GM12878 (cell line): ENCODE data around the gene TMEM238L. TPM values are rescaled to one million over a fixed set of nuclear protein-coding genes. Genes with fewer than 3 reads are reported as not detected.

ENCODE experiments used
- ATAC-seq: fragments of 200-7000 bp; cut with Tn5 transposase; 3 replicates; pipeline ENCODE4 v1.9.1; 2020; ENCODE audit warnings: mild to moderate bottlenecking, moderate library complexity
- BruUV-seq: library from RNA; stranded (reverse); fragments of 400-500 nt; replicated peaks from 2 replicates; lab custom pipeline; 2021; lab: Mats Ljungman, UMichigan
- CTCF ChIA-PET: fragments of 300-600 bp; sonication (Branson Sonifier 250); formaldehyde crosslinking; extraction: SDS; loops from one replicate; lab custom pipeline; 2021; ENCODE audit warnings: inconsistent platforms; lab: Yijun Ruan, JAX
- POLR2A ChIA-PET: fragments of 350-600 bp; formaldehyde crosslinking; extraction: SDS; loops from one replicate; lab custom pipeline; 2021; ENCODE audit warnings: inconsistent platforms; lab: Charles Lee
- RAD21 ChIA-PET: fragments of 300-600 bp; sonication (Branson Sonifier 250); formaldehyde crosslinking; loops from one replicate; lab custom pipeline; 2023; ENCODE audit warnings: antibody characterized with exemption; ENCODE audit not compliant: unreplicated experiment; lab: Charles Lee
- SMC1A ChIA-PET: fragments of 300-600 bp; sonication (Branson Sonifier 250); formaldehyde crosslinking; loops from one replicate; lab custom pipeline; 2023; ENCODE audit not compliant: unreplicated experiment, uncharacterized antibody; lab: Charles Lee
- DNase-seq: peaks from one replicate; pipeline ENCODE4 v3.0.0-alpha.2; 2011; ENCODE audit warnings: low read depth, low spot score
- FAIRE-seq: peaks from 3 replicates; lab custom pipeline; 2011; peaks lifted over from hg19 to GRCh38; lab: Jason Lieb, UNC
- H2AFZ ChIP-seq: 2 replicates; pipeline ENCODE4 v1.6.0; 2011; ENCODE audit warnings: low read depth, low read length, control low read depth; ENCODE audit not compliant: control insufficient read depth
- H3K27ac ChIP-seq: 2 replicates; pipeline ENCODE4 v1.5.1; 2011; ENCODE audit warnings: control low read depth; ENCODE audit not compliant: control insufficient read depth, insufficient read depth
- H3K27me3 ChIP-seq, 2 experiments: replicated peaks in 1 of 2; 2 replicates each; pipeline versions ENCODE4 v1.6.0 to v1.6.1; 2011; ENCODE audit warnings: low read length in 1 of 2; ENCODE audit not compliant: control insufficient read depth in 2 of 2, insufficient read depth in 2 of 2
- H3K36me3 ChIP-seq, 2 experiments: 2 replicates each; pipeline ENCODE4 v1.5.1; 2011; ENCODE audit warnings: low read length in 1 of 2; ENCODE audit not compliant: control insufficient read depth in 2 of 2, insufficient read depth in 2 of 2
- H3K4me1 ChIP-seq: 2 replicates; pipeline ENCODE4 v1.6.1; 2011; ENCODE audit warnings: mild to moderate bottlenecking, low read length, moderate library complexity, mixed read lengths; ENCODE audit not compliant: control insufficient read depth, insufficient read depth
- H3K4me2 ChIP-seq: 2 replicates; pipeline ENCODE4 v1.6.0; 2011; ENCODE audit warnings: control low read depth; ENCODE audit not compliant: control insufficient read depth, insufficient read depth
- H3K4me3 ChIP-seq: fragments of 200-600 bp; sonication (generic); 2 replicates; pipeline ENCODE4 v1.5.1; 2016
- H3K79me2 ChIP-seq: 2 replicates; pipeline ENCODE4 v1.6.0; 2011; ENCODE audit warnings: low read length; ENCODE audit not compliant: control insufficient read depth, insufficient read depth
- H3K9ac ChIP-seq: 2 replicates; pipeline ENCODE4 v1.8.0; 2011; ENCODE audit warnings: low read length, control low read depth, mixed read lengths; ENCODE audit not compliant: control insufficient read depth, insufficient read depth
- H3K9me3 ChIP-seq: replicated peaks from 3 replicates; pipeline ENCODE4 v1.5.1; 2011; ENCODE audit warnings: mild to moderate bottlenecking, low read length; ENCODE audit not compliant: control insufficient read depth, insufficient read depth
- H4K20me1 ChIP-seq: 2 replicates; pipeline ENCODE4 v1.6.0; 2011; ENCODE audit not compliant: control insufficient read depth, insufficient read depth
- BCL11A ChIP-seq: IDR thresholded peaks from 2 replicates; pipeline ENCODE4 v1.6.1; 2011; ENCODE audit warnings: low read depth, low read length
- E4F1 ChIP-seq: fragments of 450-650 bp; IDR thresholded peaks from 2 replicates; pipeline ENCODE4 v1.6.1; 2018; ENCODE audit warnings: borderline replicate concordance, mild to moderate bottlenecking; ENCODE audit not compliant: partially characterized antibody
- JUND ChIP-seq: IDR thresholded peaks from 2 replicates; pipeline ENCODE4 v1.6.1; 2012; ENCODE audit warnings: low read depth, mild to moderate bottlenecking, low read length, improper control_type of control experiment, moderate library complexity
- LARP7 ChIP-seq: fragments of 450-650 bp; IDR thresholded peaks from 2 replicates; pipeline ENCODE4 v1.6.1; 2017; ENCODE audit warnings: mild to moderate bottlenecking
- NFYA ChIP-seq: IDR thresholded peaks from 2 replicates; pipeline ENCODE4 v1.6.1; 2011; ENCODE audit warnings: low read depth, mild to moderate bottlenecking, low read length, improper control_type of control experiment, borderline replicate concordance
- RCOR1 ChIP-seq: conservative IDR thresholded peaks from 2 replicates; pipeline ENCODE4 v1.6.1; 2012; ENCODE audit warnings: low read depth, low read length, improper control_type of control experiment
- SKIL ChIP-seq: fragments of 450-650 bp; IDR thresholded peaks from 2 replicates; pipeline ENCODE4 v1.6.1; 2017; ENCODE audit warnings: mild to moderate bottlenecking, low read depth, inconsistent platforms; ENCODE audit not compliant: poor library complexity, severe bottlenecking
- SMAD5 ChIP-seq: IDR thresholded peaks from 2 replicates; pipeline ENCODE4 v1.6.1; 2016; ENCODE audit warnings: antibody characterized with exemption, low read depth
- ZNF592 ChIP-seq: fragments of 450-650 bp; IDR thresholded peaks from 2 replicates; pipeline ENCODE4 v1.6.1; 2017; ENCODE audit warnings: mild to moderate bottlenecking, moderate library complexity
- WGBS: methylation state at CpG from one replicate; pipeline ENCODE4 v1.1.6; 2016; ENCODE audit warnings: low lambda C conversion rate; ENCODE audit not compliant: insufficient replicate concordance, insufficient coverage; ENCODE audit errors: missing lambda C conversion rate; 5-methylcytosine and 5-hydroxymethylcytosine counted together
- in situ Hi-C: fragments of 300-500 bp; cut with MboI; formaldehyde crosslinking; loops from 9 replicates; pipeline ENCODE4 v1.14.3; 2018; ENCODE audit warnings: mixed read lengths
- intact Hi-C: fragments of 100-400 bp; cut with micrococcal nuclease; formaldehyde crosslinking; loops from one replicate; pipeline ENCODE4 v1.14.2; 2022; ENCODE audit not compliant: unreplicated experiment
- polyA plus RNA-seq, 11 experiments: library from polyadenylated mRNA; depleted of rRNA in 4 of 11; unstranded in 6 of 11; stranded (reverse) in 5 of 11; fragments of >200 nt; fragmentation: Nextera tagmentation in 4 of 11; fragmentation: Illumina TruSeq in 1 of 11; extraction: Ambion mirVana in 4 of 11; extraction: Trizol in 1 of 11; gene quantifications; 1 replicate in 1 of 11; 2 replicates in 10 of 11; pipeline versions ENCODE4 v1.2.1 to v1.2.3, GENCODE V29; 2011 to 2016; ENCODE audit warnings: inconsistent platforms in 2 of 11, missing spikeins in 2 of 11, low read depth in 1 of 11
- total RNA-seq, 4 experiments: library from RNA; depleted of rRNA in 3 of 4; stranded (reverse); fragments of >200 nt in 3 of 4; fragmentation: Illumina TruSeq in 1 of 4; extraction: Trizol in 1 of 4; gene quantifications; 2 replicates each; pipeline versions ENCODE4 v1.2.1 to v1.2.3, GENCODE V29; 2013 to 2021

TMEM238L gene
- total and polyA plus RNA-seq, 10 of the 15 experiments (the other 5 are each of a cell fraction or from before 2014, with no cell fraction given): not detected

GRCh38 chr17:10745231-10745630 is 58.7 kb downstream of the TMEM238L start:
- no peaks in the 10 kb centered on the region for H3K36me3 ChIP-seq
- intact Hi-C loops: no loop called here

More at GRCh38 chr17:10745231-10745630, 58.7 kb downstream of the TMEM238L start:
- H2AFZ ChIP-seq: no peak overlapping the region
- no peak for ATAC-seq
- ChIA-PET POLR2A (no interaction called here), CTCF (no interaction called here), RAD21 (no interaction called here), SMC1A (no interaction called here)
- in situ Hi-C loops: no loop called here
- TF ChIP-seq BCL11A (no peak), RCOR1 (no peak), LARP7 (no peak), NFYA (no peak), SMAD5 (no peak), SKIL (no peak), JUND (no peak), E4F1 (no peak), ZNF592 (no peak)
- no peaks in the 10 kb centered on the region for H3K9me3 ChIP-seq
- DNase-seq: no peak
- 48% methylated on average over 6 of the region's 6 CpGs for WGBS
- no peaks in the 10 kb centered on the region for H4K20me1 ChIP-seq
- H3K79me2 ChIP-seq: no peaks in the 10 kb centered on the region
- no TSS peak for BruUV-seq
- H3K27me3 ChIP-seq: no peaks in the 10 kb centered on the region
- FAIRE-seq: no peak
- H3K9ac ChIP-seq: no peak overlapping the region
- no peak overlapping the region for H3K4me2 ChIP-seq
- no peak overlapping the region for H3K27ac ChIP-seq
- no peaks in the 10 kb centered on the region for H3K4me1 ChIP-seq
- no peak overlapping the region for H3K4me3 ChIP-seq
